H1 (cell line): ENCODE measurements around the gene ASB11. TPM values are rescaled to one million over a fixed set of nuclear protein-coding genes. Genes with fewer than 3 reads are reported as not detected.

Source experiments
- CTCF ChIA-PET: fragments of 300-600 bp; sonication (Branson Sonifier 250); formaldehyde crosslinking; loops from one replicate; lab custom pipeline; 2021; ENCODE audit not compliant: partially characterized antibody; lab: Charles Lee
- POLR2A ChIA-PET: fragments of 300-600 bp; sonication (Branson Sonifier 250); formaldehyde crosslinking; loops from one replicate; lab custom pipeline; 2021; ENCODE audit warnings: inconsistent platforms; ENCODE audit not compliant: partially characterized antibody; lab: Charles Lee
- DNase-seq, 2 experiments: peaks; one replicate each; pipeline versions ENCODE4 v3.0.0 to v3.0.0-alpha.2; 2010 to 2022; ENCODE audit warnings: low spot score in 2 of 2, low read depth in 1 of 2, mixed read lengths in 1 of 2
- FAIRE-seq: peaks from 2 replicates; lab custom pipeline; 2011; peaks lifted over from hg19 to GRCh38; lab: Jason Lieb, UNC
- H2AFZ ChIP-seq: 2 replicates; pipeline ENCODE4 v1.8.1; 2012; ENCODE audit warnings: low read length, inconsistent platforms
- H2AK5ac ChIP-seq: 2 replicates; pipeline ENCODE4 v1.6.1; 2013; ENCODE audit warnings: low read depth, low read length
- H2BK120ac ChIP-seq: replicated peaks from 2 replicates; pipeline ENCODE3; 2013; ENCODE audit warnings: low read depth, low read length, inconsistent platforms
- H2BK12ac ChIP-seq: 2 replicates; pipeline ENCODE4 v1.6.1; 2013; ENCODE audit warnings: low read depth, low read length
- H2BK15ac ChIP-seq: 2 replicates; pipeline ENCODE4 v1.6.1; 2013; ENCODE audit warnings: low read length
- H2BK20ac ChIP-seq: 2 replicates; pipeline ENCODE4 v1.6.1; 2013; ENCODE audit warnings: low read length
- H2BK5ac ChIP-seq: 2 replicates; pipeline ENCODE4 v1.6.1; 2013; ENCODE audit warnings: low read depth, low read length
- H3K14ac ChIP-seq: 2 replicates; pipeline ENCODE4 v1.6.1; 2013; ENCODE audit warnings: inconsistent platforms; ENCODE audit not compliant: insufficient read length
- H3K18ac ChIP-seq: 2 replicates; pipeline ENCODE4 v1.6.1; 2013; ENCODE audit warnings: low read length; ENCODE audit errors: extremely low read depth
- H3K23ac ChIP-seq: 2 replicates; pipeline ENCODE4 v1.6.1; 2013; ENCODE audit warnings: inconsistent platforms; ENCODE audit not compliant: insufficient read length
- H3K23me2 ChIP-seq: 2 replicates; pipeline ENCODE4 v1.6.1; 2013; ENCODE audit warnings: low read depth, low read length
- H3K27ac ChIP-seq: 2 replicates; pipeline ENCODE4 v1.6.1; 2011; ENCODE audit warnings: low read depth, low read length, inconsistent platforms
- H3K27me3 ChIP-seq, 4 experiments: replicated peaks in 1 of 4; 1 replicate in 1 of 4; 2 replicates in 3 of 4; pipeline versions ENCODE4 v1.6.1 to v1.8.1; 2011 to 2013; ENCODE audit warnings: low read length in 3 of 4, mild to moderate bottlenecking in 3 of 4, inconsistent platforms in 2 of 4, mixed read lengths in 2 of 4, moderate library complexity in 1 of 4; ENCODE audit not compliant: control insufficient read depth in 3 of 4, insufficient read depth in 3 of 4; ENCODE audit errors: extremely low read depth in 1 of 4
- H3K36me3 ChIP-seq, 4 experiments: 2 replicates each; pipeline versions ENCODE4 v1.6.1 to v1.8.1; 2011 to 2013; ENCODE audit warnings: mild to moderate bottlenecking in 4 of 4, low read length in 3 of 4, moderate library complexity in 2 of 4, control low read depth in 1 of 4, inconsistent platforms in 1 of 4; ENCODE audit not compliant: insufficient read depth in 4 of 4, control insufficient read depth in 2 of 4
- H3K4ac ChIP-seq: replicated peaks from 2 replicates; pipeline ENCODE3; 2013; ENCODE audit warnings: low read length, low read depth, mixed read lengths, inconsistent platforms; ENCODE audit not compliant: insufficient read length
- H3K4me1 ChIP-seq, 4 experiments: replicated peaks in 1 of 4; 1 replicate in 1 of 4; 2 replicates in 3 of 4; pipeline versions ENCODE4 v1.6.1 to v1.8.1; 2011 to 2013; ENCODE audit warnings: low read length in 3 of 4, inconsistent platforms in 2 of 4, mixed read lengths in 1 of 4; ENCODE audit not compliant: insufficient read depth in 4 of 4, control insufficient read depth in 3 of 4
- H3K4me2 ChIP-seq, 2 experiments: 2 replicates each; pipeline versions ENCODE4 v1.6.1 to v1.8.1; 2011 to 2013; ENCODE audit warnings: low read depth in 2 of 2, low read length in 2 of 2, control low read depth in 1 of 2, inconsistent platforms in 1 of 2, mild to moderate bottlenecking in 1 of 2; ENCODE audit not compliant: insufficient read depth in 1 of 2
- H3K4me3 ChIP-seq, 4 experiments: fragments of 200-600, 300-600 bp in 1 of 4; sonication (generic), shearing (Covaris generic), sonication (Bioruptor Twin) in 1 of 4; 2 replicates each; pipeline versions ENCODE4 v1.5.1 to v1.8.1; 2011 to 2016; ENCODE audit warnings: low read length in 4 of 4, low read depth in 3 of 4, control low read depth in 2 of 4, inconsistent platforms in 2 of 4, mild to moderate bottlenecking in 2 of 4, mixed read lengths in 1 of 4, moderate library complexity in 1 of 4; ENCODE audit not compliant: insufficient read depth in 2 of 4; ENCODE audit errors: extremely low read depth in 1 of 4
- H3K56ac ChIP-seq: replicated peaks from 2 replicates; pipeline ENCODE3; 2013; ENCODE audit warnings: low read depth, mild to moderate bottlenecking, mixed read lengths, low read length, inconsistent platforms; ENCODE audit not compliant: insufficient read length
- H3K79me1 ChIP-seq: 2 replicates; pipeline ENCODE4 v1.6.1; 2013; ENCODE audit warnings: low read depth, low read length, control low read depth
- H3K79me2 ChIP-seq, 2 experiments: 2 replicates each; pipeline versions ENCODE4 v1.6.1 to v1.8.1; 2012 to 2013; ENCODE audit warnings: low read length in 2 of 2, mild to moderate bottlenecking in 2 of 2, inconsistent platforms in 1 of 2; ENCODE audit not compliant: insufficient read depth in 2 of 2, control insufficient read depth in 1 of 2
- H3K9ac ChIP-seq, 4 experiments: replicated peaks in 1 of 4; 1 replicate in 1 of 4; 2 replicates in 3 of 4; pipeline versions ENCODE4 v1.6.1 to v1.8.1; 2011 to 2013; ENCODE audit warnings: low read depth in 3 of 4, low read length in 3 of 4, control low read depth in 2 of 4, mild to moderate bottlenecking in 2 of 4, moderate library complexity in 2 of 4, inconsistent platforms in 1 of 4; ENCODE audit errors: extremely low read depth in 1 of 4
- H3K9me3 ChIP-seq, 2 experiments: 2 replicates each; pipeline versions ENCODE4 v1.6.1 to v1.8.1; 2012 to 2013; ENCODE audit warnings: mild to moderate bottlenecking in 2 of 2, moderate library complexity in 2 of 2, control low read depth in 1 of 2, inconsistent platforms in 1 of 2, low read depth in 1 of 2, low read length in 1 of 2, mixed read lengths in 1 of 2; ENCODE audit not compliant: insufficient read depth in 2 of 2
- H4K20me1 ChIP-seq, 2 experiments: replicated peaks in 1 of 2; 2 replicates each; pipeline versions ENCODE3 to v1.8.1; 2011 to 2013; ENCODE audit warnings: inconsistent platforms in 2 of 2, low read length in 2 of 2, mild to moderate bottlenecking in 1 of 2; ENCODE audit not compliant: insufficient read depth in 2 of 2, control insufficient read depth in 1 of 2
- H4K5ac ChIP-seq: 2 replicates; pipeline ENCODE4 v1.6.1; 2013; ENCODE audit warnings: low read length, low read depth, mixed read lengths, inconsistent platforms; ENCODE audit not compliant: insufficient read length
- H4K8ac ChIP-seq: 2 replicates; pipeline ENCODE4 v1.8.0; 2013; ENCODE audit warnings: mild to moderate bottlenecking, moderate library complexity, low read length, inconsistent platforms; ENCODE audit not compliant: insufficient read depth; ENCODE audit errors: extremely low read depth
- H4K91ac ChIP-seq: replicated peaks from 2 replicates; pipeline ENCODE3; 2013; ENCODE audit warnings: low read length, mixed read lengths, inconsistent platforms; ENCODE audit not compliant: insufficient read length
- RNF2 ChIP-seq: fragments of 200-900, 300-1000 bp; sonication (generic); IDR thresholded peaks from 2 replicates; pipeline ENCODE4 v1.7.1; 2016; ENCODE audit warnings: borderline replicate concordance, low read depth, mild to moderate bottlenecking, antibody characterized with exemption, low read length; ENCODE audit not compliant: poor library complexity, severe bottlenecking; ENCODE audit errors: missing control alignments
- WGBS, 2 experiments: shearing (Covaris generic) in 1 of 2; methylation state at CpG; one replicate each; pipeline versions ENCODE4 v1.1.6 to v1.1.7; 2013 to 2015; ENCODE audit warnings: low lambda C conversion rate in 2 of 2, mixed read lengths in 2 of 2, inconsistent platforms in 1 of 2, low coverage in 1 of 2, missing lambda C conversion rate in 1 of 2; ENCODE audit not compliant: insufficient replicate concordance in 2 of 2, insufficient coverage in 1 of 2, insufficient read length in 1 of 2; ENCODE audit errors: extremely low coverage in 1 of 2, missing lambda C conversion rate in 1 of 2; 5-methylcytosine and 5-hydroxymethylcytosine counted together
- polyA plus RNA-seq, 7 experiments: library from polyadenylated mRNA; depleted of rRNA in 3 of 7; stranded (reverse) in 5 of 7; unstranded in 2 of 7; fragments of >200 nt in 5 of 7; fragments of 200-250 nt in 2 of 7; gene quantifications; 1 replicate in 5 of 7; 2 replicates in 1 of 7; 4 replicates in 1 of 7; pipeline versions ENCODE4 v1.2.1 to v1.2.3, GENCODE V29; 2011 to 2013; ENCODE audit warnings: missing spikeins in 2 of 7, mixed read lengths in 2 of 7
- total RNA-seq: library from RNA; stranded (reverse); fragmentation: NEBNext Ultra II Directional; extraction: Animal tissue kit (Norgen Biotek cat#: 25700); gene quantifications from 2 replicates; pipeline ENCODE4 v1.2.1, GENCODE V29; 2021

ASB11 gene
- total and polyA plus RNA-seq, 2 of the 8 experiments (the other 6 are each of a cell fraction or from before 2014, with no cell fraction given), result not detected

GRCh38 chrX:15293451-15293850, 22.0 kb downstream of the ASB11 start:
- H3K4ac ChIP-seq, result no peak overlapping the region
- H2BK5ac ChIP-seq, result no peak overlapping the region
- no peak overlapping the region for H2BK20ac ChIP-seq
- H2AK5ac ChIP-seq, result no peak overlapping the region
- no peaks in the 10 kb centered on the region for H4K20me1 ChIP-seq
- H3K27me3 ChIP-seq, result no peaks in the 10 kb centered on the region
- FAIRE-seq (no peak), DNase-seq (no peak)
- no peak overlapping the region for H4K91ac ChIP-seq
- no peaks in the 10 kb centered on the region for H3K4me1 ChIP-seq
- 100% methylated on average over 2 of the region's 2 CpGs; no CpG with 5 or more reads in 1 of the 2 experiments for WGBS, 2 experiments
- no peak overlapping the region for H2AFZ ChIP-seq
- H3K79me1 ChIP-seq, result no peaks in the 10 kb centered on the region
- no peaks in the 10 kb centered on the region for H3K23me2 ChIP-seq
- H3K56ac ChIP-seq, result no peak overlapping the region
- H3K36me3 ChIP-seq, result no peaks in the 10 kb centered on the region
- no peak overlapping the region for H2BK15ac ChIP-seq
- no peak overlapping the region for H3K14ac ChIP-seq
- H3K9me3 ChIP-seq, result no peaks in the 10 kb centered on the region
- no peak overlapping the region for H2BK120ac ChIP-seq
- ChIA-PET CTCF (no interaction called here), POLR2A (no interaction called here)
- TF ChIP-seq RNF2, result no peak
- H3K27ac ChIP-seq, result no peak overlapping the region
- no peak overlapping the region for H3K4me3 ChIP-seq
- no peak overlapping the region for H3K23ac ChIP-seq
- no peak overlapping the region for H4K5ac ChIP-seq
- H3K4me2 ChIP-seq, result no peak overlapping the region
- no peaks in the 10 kb centered on the region for H3K79me2 ChIP-seq
- H3K18ac ChIP-seq, result no peak overlapping the region
- no peak overlapping the region for H3K9ac ChIP-seq
- H4K8ac ChIP-seq, result no peak overlapping the region
- H2BK12ac ChIP-seq, result no peak overlapping the region
